Measurements from ENCODE around the gene SMYD3. TPM values are rescaled to one million over a fixed set of nuclear protein-coding genes. Genes with fewer than 3 reads are reported as not detected.

SMYD3 gene
- total and polyA plus RNA-seq, 9 donors: 8.0 to 13.9 (median 9.6) TPM

- no peak overlapping the region for H3K4me3 ChIP-seq (ENCODE audit: low read length)
- no peaks in the 10 kb centered on the region for H3K27me3 ChIP-seq (ENCODE audit: control insufficient read depth, insufficient read depth, low read length)
- H3K9me3 ChIP-seq (replicated peaks; ENCODE audit: control insufficient read depth, low read depth, low read length): no peaks in the 10 kb centered on the region
- H3K27ac ChIP-seq (ENCODE audit: low read length): no peak overlapping the region
- H3K36me3 ChIP-seq (ENCODE audit: control insufficient read depth, insufficient read depth, low read length): no peaks in the 10 kb centered on the region
- H3K4me1 ChIP-seq (ENCODE audit: control insufficient read depth, insufficient read depth, low read length): no peaks in the 10 kb centered on the region
- DNase-seq: no peak
- WGBS (ENCODE audit: insufficient coverage): 67% methylated on average over 2 of the region's 9 CpGs
Measured at GRCh38 chr1:246159279-246160227, 347.5 kb downstream of the SMYD3 start.

- Histone ChIP-seq H3K9me3 (replicated peaks; ENCODE audit: control insufficient read depth, low read depth, low read length) (no peaks in the 10 kb centered on the region), H3K4me1 (ENCODE audit: control insufficient read depth, insufficient read depth, low read length) (no peaks in the 10 kb centered on the region), H3K27me3 (ENCODE audit: control insufficient read depth, insufficient read depth, low read length) (no peaks in the 10 kb centered on the region), H3K4me3 (ENCODE audit: low read length) (no peak overlapping the region), H3K36me3 (ENCODE audit: control insufficient read depth, insufficient read depth, low read length) (no peaks in the 10 kb centered on the region), H3K27ac (ENCODE audit: low read length) (no peak overlapping the region)
- no peak for DNase-seq
- no CpG with 5 or more reads among the region's 2 CpGs for WGBS (ENCODE audit: insufficient coverage)
Measured at GRCh38 chr1:246158131-246158530, 348.9 kb downstream of the SMYD3 start.

- Histone ChIP-seq H3K4me3 (ENCODE audit: low read length) (no peak overlapping the region), H3K9me3 (replicated peaks; ENCODE audit: control insufficient read depth, low read depth, low read length) (no peaks in the 10 kb centered on the region), H3K27ac (ENCODE audit: low read length) (no peak overlapping the region), H3K27me3 (ENCODE audit: control insufficient read depth, insufficient read depth, low read length) (no peaks in the 10 kb centered on the region), H3K36me3 (ENCODE audit: control insufficient read depth, insufficient read depth, low read length) (no peaks in the 10 kb centered on the region), H3K4me1 (ENCODE audit: control insufficient read depth, insufficient read depth, low read length) (no peaks in the 10 kb centered on the region)
- WGBS (ENCODE audit: insufficient coverage): 60% methylated on average over 1 of the region's 2 CpGs
- DNase-seq: no peak
Measured at GRCh38 chr1:246157516-246157915, 349.6 kb downstream of the SMYD3 start.

- no peaks in the 10 kb centered on the region for H3K36me3 ChIP-seq (ENCODE audit: control insufficient read depth, insufficient read depth, low read length)
- H3K27me3 ChIP-seq (ENCODE audit: control insufficient read depth, insufficient read depth, low read length): no peaks in the 10 kb centered on the region
- H3K9me3 ChIP-seq (replicated peaks; ENCODE audit: control insufficient read depth, low read depth, low read length): no peaks in the 10 kb centered on the region
- no peak overlapping the region for H3K4me3 ChIP-seq (ENCODE audit: low read length)
- no peak overlapping the region for H3K27ac ChIP-seq (ENCODE audit: low read length)
- 89% methylated on average over 11 of the region's 12 CpGs for WGBS (ENCODE audit: insufficient coverage)
- H3K4me1 ChIP-seq (ENCODE audit: control insufficient read depth, insufficient read depth, low read length): no peaks in the 10 kb centered on the region
- DNase-seq: no peak
Measured at GRCh38 chr1:246156847-246157246, 350.2 kb downstream of the SMYD3 start.

- H3K4me3 ChIP-seq (ENCODE audit: low read length): no peak overlapping the region
- no CpG with 5 or more reads among the region's 4 CpGs for WGBS (ENCODE audit: insufficient coverage)
- H3K27ac ChIP-seq (ENCODE audit: low read length): no peak overlapping the region
- H3K4me1 ChIP-seq (ENCODE audit: control insufficient read depth, insufficient read depth, low read length): no peaks in the 10 kb centered on the region
- DNase-seq: peak; percentile 19
- no peaks in the 10 kb centered on the region for H3K27me3 ChIP-seq (ENCODE audit: control insufficient read depth, insufficient read depth, low read length)
- H3K9me3 ChIP-seq (replicated peaks; ENCODE audit: control insufficient read depth, low read depth, low read length): no peaks in the 10 kb centered on the region
- H3K36me3 ChIP-seq (ENCODE audit: control insufficient read depth, insufficient read depth, low read length): no peaks in the 10 kb centered on the region
Measured at GRCh38 chr1:246155923-246156322, 351.2 kb downstream of the SMYD3 start.

- Histone ChIP-seq H3K9me3 (replicated peaks; ENCODE audit: control insufficient read depth, low read depth, low read length) (no peaks in the 10 kb centered on the region), H3K27me3 (ENCODE audit: control insufficient read depth, insufficient read depth, low read length) (no peaks in the 10 kb centered on the region), H3K36me3 (ENCODE audit: control insufficient read depth, insufficient read depth, low read length) (no peaks in the 10 kb centered on the region), H3K4me3 (ENCODE audit: low read length) (no peak overlapping the region), H3K4me1 (ENCODE audit: control insufficient read depth, insufficient read depth, low read length) (no peaks in the 10 kb centered on the region), H3K27ac (ENCODE audit: low read length) (no peak overlapping the region)
- no CpG with 5 or more reads among the region's 3 CpGs for WGBS (ENCODE audit: insufficient coverage)
- no peak for DNase-seq
Measured at GRCh38 chr1:246153796-246154212, 353.3 kb downstream of the SMYD3 start.

GRCh38 chr1:246152986-246153431 lies 354.1 kb downstream of the SMYD3 start:
- no peaks in the 10 kb centered on the region for H3K4me1 ChIP-seq (ENCODE audit: control insufficient read depth, insufficient read depth, low read length)
- 81% methylated on average over 3 of the region's 3 CpGs for WGBS (ENCODE audit: insufficient coverage)
- no peaks in the 10 kb centered on the region for H3K27me3 ChIP-seq (ENCODE audit: control insufficient read depth, insufficient read depth, low read length)
- peaks cover 5% of the 10 kb centered on the region for H3K9me3 ChIP-seq (replicated peaks; ENCODE audit: control insufficient read depth, low read depth, low read length)
- H3K36me3 ChIP-seq (ENCODE audit: control insufficient read depth, insufficient read depth, low read length): no peaks in the 10 kb centered on the region
- H3K27ac ChIP-seq (ENCODE audit: low read length): no peak overlapping the region
- DNase-seq: no peak
- H3K4me3 ChIP-seq (ENCODE audit: low read length): no peak overlapping the region

- Histone ChIP-seq H3K36me3 (ENCODE audit: control insufficient read depth, insufficient read depth, low read length) (no peaks in the 10 kb centered on the region), H3K27me3 (ENCODE audit: control insufficient read depth, insufficient read depth, low read length) (no peaks in the 10 kb centered on the region), H3K4me3 (ENCODE audit: low read length) (no peak overlapping the region), H3K27ac (ENCODE audit: low read length) (no peak overlapping the region), H3K9me3 (replicated peaks; ENCODE audit: control insufficient read depth, low read depth, low read length) (peaks cover 5% of the 10 kb centered on the region), H3K4me1 (ENCODE audit: control insufficient read depth, insufficient read depth, low read length) (no peaks in the 10 kb centered on the region)
- WGBS (ENCODE audit: insufficient coverage): 42% methylated on average over 4 of the region's 6 CpGs
- no peak for DNase-seq
Measured at GRCh38 chr1:246151796-246152434, 355.2 kb downstream of the SMYD3 start.

- no peaks in the 10 kb centered on the region for H3K27me3 ChIP-seq (ENCODE audit: control insufficient read depth, insufficient read depth, low read length)
- H3K4me3 ChIP-seq (ENCODE audit: low read length): no peak overlapping the region
- no peak for DNase-seq
- H3K4me1 ChIP-seq (ENCODE audit: control insufficient read depth, insufficient read depth, low read length): no peaks in the 10 kb centered on the region
- 86% methylated on average over 1 of the region's 2 CpGs for WGBS (ENCODE audit: insufficient coverage)
- H3K9me3 ChIP-seq (replicated peaks; ENCODE audit: control insufficient read depth, low read depth, low read length): peaks cover 5% of the 10 kb centered on the region
- no peaks in the 10 kb centered on the region for H3K36me3 ChIP-seq (ENCODE audit: control insufficient read depth, insufficient read depth, low read length)
- H3K27ac ChIP-seq (ENCODE audit: low read length): no peak overlapping the region
Measured at GRCh38 chr1:246149543-246149942, 357.5 kb downstream of the SMYD3 start.
